ENCODE results near the gene LACTB. TPM values are rescaled to one million over a fixed set of nuclear protein-coding genes. Genes with fewer than 3 reads are reported as not detected.
A peak's percentile ranks its signal among the peaks of the same experiment; 100 is the strongest.

Gene LACTB
- total RNA-seq, 4 donors from 2014 or later = 10.9 to 37.1 (median 12.6) TPM

DNA sequence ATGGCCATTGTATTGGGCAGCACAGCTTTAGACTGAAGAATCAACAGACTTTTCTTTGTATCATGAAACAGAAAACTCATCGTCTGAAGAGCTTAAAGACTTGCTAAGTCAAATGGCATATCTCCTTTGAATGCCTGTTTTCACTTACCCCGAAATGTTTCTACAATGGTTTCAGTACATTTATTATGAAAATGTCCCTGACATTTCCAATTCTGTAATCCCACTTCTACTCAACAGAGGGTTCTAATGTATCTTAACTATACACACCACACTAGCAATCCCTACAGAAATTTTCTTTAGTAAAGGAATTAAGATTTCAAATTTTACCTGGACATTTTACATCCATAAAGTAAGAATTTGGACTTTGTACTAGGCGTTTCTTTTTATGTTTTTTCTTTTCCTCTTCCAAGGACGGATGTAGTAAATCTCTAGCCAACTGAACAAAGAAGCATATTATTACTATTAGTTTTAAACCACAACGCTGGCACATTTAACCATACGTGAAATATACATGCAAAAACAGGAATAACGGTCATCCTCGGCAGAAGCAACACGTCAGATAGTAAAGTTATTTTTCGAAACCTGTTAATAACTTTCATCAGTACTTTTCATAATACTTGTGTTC is 34.5 kb downstream of the LACTB start:
- TF ChIP-seq, protein P1, sequence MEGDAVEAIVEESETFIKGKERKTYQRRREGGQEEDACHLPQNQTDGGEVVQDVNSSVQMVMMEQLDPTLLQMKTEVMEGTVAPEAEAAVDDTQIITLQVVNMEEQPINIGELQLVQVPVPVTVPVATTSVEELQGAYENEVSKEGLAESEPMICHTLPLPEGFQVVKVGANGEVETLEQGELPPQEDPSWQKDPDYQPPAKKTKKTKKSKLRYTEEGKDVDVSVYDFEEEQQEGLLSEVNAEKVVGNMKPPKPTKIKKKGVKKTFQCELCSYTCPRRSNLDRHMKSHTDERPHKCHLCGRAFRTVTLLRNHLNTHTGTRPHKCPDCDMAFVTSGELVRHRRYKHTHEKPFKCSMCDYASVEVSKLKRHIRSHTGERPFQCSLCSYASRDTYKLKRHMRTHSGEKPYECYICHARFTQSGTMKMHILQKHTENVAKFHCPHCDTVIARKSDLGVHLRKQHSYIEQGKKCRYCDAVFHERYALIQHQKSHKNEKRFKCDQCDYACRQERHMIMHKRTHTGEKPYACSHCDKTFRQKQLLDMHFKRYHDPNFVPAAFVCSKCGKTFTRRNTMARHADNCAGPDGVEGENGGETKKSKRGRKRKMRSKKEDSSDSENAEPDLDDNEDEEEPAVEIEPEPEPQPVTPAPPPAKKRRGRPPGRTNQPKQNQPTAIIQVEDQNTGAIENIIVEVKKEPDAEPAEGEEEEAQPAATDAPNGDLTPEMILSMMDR (IDR thresholded peaks at IDR 0.05) = no peak
- no peak for TF ChIP-seq POLR2A (IDR thresholded peaks at IDR 0.05)
- Histone ChIP-seq H3K4me1 (peaks cover 0 to 17% (median 6%) of the 10 kb centered on the region in 4 donors), H3K27ac (peak overlapping the region; percentile 91 to 97 (median 96)), H3K9me3 (no peaks in the 10 kb centered on the region), H3K36me3 (peaks cover 0 to 38% (median 0%) of the 10 kb centered on the region in 3 donors), H3K4me3 (peak overlapping the region; percentile 65 to 80 (median 72)), H3K27me3 (no peaks in the 10 kb centered on the region)
- DNase-seq = no peak

DNA sequence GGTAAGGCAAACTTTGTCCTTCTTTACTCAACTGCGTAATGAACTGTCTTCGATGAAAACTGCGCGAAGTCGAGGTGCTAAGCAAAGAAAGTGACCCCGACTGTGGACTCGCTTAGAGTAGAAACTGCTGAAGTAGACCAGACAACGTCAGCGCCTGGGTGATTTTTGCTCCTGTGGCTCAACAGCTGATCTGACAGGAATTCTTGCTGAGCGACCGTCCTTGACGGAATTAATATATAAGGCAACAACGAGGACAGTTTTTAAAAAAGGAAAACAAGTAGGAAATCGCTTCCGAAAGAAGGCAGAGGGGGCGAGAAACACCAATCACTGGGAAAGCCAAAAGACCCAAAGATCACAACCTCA is 35.1 kb downstream of the LACTB start:
- peak overlapping the region; percentile 65 to 80 (median 72) for H3K4me3 ChIP-seq
- peak overlapping the region; percentile 91 to 97 (median 96) for H3K27ac ChIP-seq
- H3K36me3 ChIP-seq = peaks cover 0 to 33% (median 0%) of the 10 kb centered on the region in 3 donors
- H3K9me3 ChIP-seq = no peaks in the 10 kb centered on the region
- no peaks in the 10 kb centered on the region for H3K27me3 ChIP-seq
- TF ChIP-seq POLR2A (IDR thresholded peaks at IDR 0.05) = no peak
- TF ChIP-seq, protein P1 (IDR thresholded peaks at IDR 0.05) = no peak
- H3K4me1 ChIP-seq = peaks cover 0 to 17% (median 6%) of the 10 kb centered on the region in 4 donors
- peak; percentile 39 to 79 (median 57) for DNase-seq

DNA sequence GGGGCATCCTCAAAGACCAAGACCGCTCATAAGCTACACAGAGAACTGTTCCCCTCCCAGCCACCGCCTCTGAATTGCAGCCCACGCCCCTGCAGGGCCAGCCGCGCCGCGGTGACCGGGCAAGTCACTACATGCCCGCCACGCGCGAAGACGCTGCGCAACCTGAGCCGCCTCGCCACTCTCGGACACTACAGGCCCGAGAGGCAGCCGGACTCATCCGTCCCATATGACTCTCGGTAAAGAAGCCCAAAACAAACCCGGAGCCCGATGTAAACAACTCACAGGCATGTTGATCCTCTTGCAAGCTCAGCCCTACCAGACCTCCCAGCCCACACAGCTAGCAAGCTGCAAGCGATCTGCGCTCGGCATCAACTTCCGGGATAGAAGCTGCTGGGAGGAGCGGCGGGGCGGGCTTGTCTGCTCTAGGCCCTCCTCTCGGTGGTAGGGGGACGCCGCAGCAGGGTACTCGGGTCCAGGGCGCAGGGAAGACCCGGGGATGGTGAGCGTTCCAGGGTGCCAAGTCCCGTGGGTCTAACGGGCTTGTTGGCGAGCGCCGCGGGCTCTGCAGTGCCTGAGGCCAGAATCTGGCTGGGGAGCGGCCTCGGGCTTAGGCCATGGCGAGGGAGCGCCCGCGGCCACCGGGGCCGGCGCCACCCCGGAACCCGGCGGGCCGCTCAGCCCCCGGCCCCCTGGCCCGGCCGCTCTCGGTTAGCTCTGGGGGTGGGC is 35.6 kb downstream of the LACTB start, which contains the start of gene RPS27L:
Gene RPS27L, minus strand, starts transcription at position 360 of the 726 bp plus-strand sequence. Its CDS starts 72 bp downstream, at position 288.
- Histone ChIP-seq H3K9me3 (no peaks in the 10 kb centered on the region), H3K4me3 (peak within 1 kb of the TSS; percentile 65 to 80 (median 72)), H3K27ac (peak within 1 kb of the TSS; percentile 91 to 97 (median 96)), H3K36me3 (peaks cover 0 to 27% (median 0%) of the 10 kb centered on the region in 3 donors), H3K4me1 (peaks cover 0 to 17% (median 6%) of the 10 kb centered on the region in 4 donors), H3K27me3 (no peaks in the 10 kb centered on the region)
- DNase-seq = peak; percentile 94 to 97 (median 96)
- TF ChIP-seq POLR2A (IDR thresholded peaks at IDR 0.05) = peak; percentile 86 to 90
- TF ChIP-seq, protein P1 (IDR thresholded peaks at IDR 0.05) = no peak

DNA sequence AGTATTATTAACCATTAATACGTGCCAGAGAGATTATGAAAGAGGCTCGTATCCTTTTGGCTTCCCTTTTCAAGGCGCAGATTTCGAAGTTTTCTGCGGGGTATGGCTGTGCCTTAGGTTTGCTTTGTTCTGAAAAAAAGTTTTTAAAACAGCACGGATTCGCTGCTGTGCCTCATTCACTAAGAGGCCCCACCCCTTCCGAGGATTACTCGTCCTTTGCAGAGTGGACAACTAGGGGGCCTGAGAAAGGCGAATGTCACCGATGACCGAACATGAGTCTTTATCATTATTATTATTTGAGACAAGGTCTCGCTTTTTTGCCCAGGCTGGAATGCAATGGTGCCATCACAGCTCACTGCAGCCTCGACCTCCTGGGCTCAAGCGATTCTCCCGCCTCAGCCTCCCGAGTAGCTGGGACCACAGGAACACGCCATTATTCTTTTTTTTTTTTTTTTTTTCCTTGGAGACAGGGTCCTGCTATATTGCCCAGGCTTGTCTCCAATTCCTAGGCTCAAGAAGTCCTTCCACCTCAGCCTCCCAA is 36.3 kb downstream of the LACTB start:
- TF ChIP-seq, protein P1 (IDR thresholded peaks at IDR 0.05) = peak in 2 of 6 experiments; percentile 19 to 25
- no peak for TF ChIP-seq POLR2A (IDR thresholded peaks at IDR 0.05)
- peaks cover 0 to 17% (median 6%) of the 10 kb centered on the region in 4 donors for H3K4me1 ChIP-seq
- H3K36me3 ChIP-seq = peaks cover 0 to 20% (median 0%) of the 10 kb centered on the region in 3 donors
- no peaks in the 10 kb centered on the region for H3K27me3 ChIP-seq
- H3K9me3 ChIP-seq = no peaks in the 10 kb centered on the region
- peak overlapping the region; percentile 65 to 80 (median 72) for H3K4me3 ChIP-seq
- H3K27ac ChIP-seq = peak overlapping the region; percentile 91 to 97 (median 96)
- DNase-seq = peak in 2 of 3 donors; percentile 60 to 68

DNA sequence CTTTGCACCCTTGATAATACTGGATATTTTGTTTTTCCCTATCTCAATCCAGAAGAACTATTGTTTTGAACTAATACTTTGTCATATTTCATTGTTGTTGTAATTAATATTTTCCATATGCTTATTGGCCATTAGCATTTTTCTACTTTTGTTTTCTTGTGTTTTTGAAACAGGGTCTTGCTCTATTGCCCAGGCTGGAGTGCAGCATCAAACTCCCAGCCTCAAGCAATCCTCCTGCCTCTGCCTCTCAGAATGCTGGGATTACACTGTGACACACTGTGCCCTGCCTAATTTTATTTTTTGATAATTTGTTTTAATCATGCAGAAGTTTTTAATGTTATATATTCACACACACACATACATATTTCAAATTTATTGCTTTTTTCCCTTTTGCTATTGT is 39.0 kb downstream of the LACTB start:
- H3K4me1 ChIP-seq = peaks cover 0 to 4% (median 1%) of the 10 kb centered on the region in 4 donors
- H3K36me3 ChIP-seq = no peaks in the 10 kb centered on the region
- TF ChIP-seq POLR2A (IDR thresholded peaks at IDR 0.05) = no peak
- TF ChIP-seq, protein P1 (IDR thresholded peaks at IDR 0.05) = no peak
- H3K4me3 ChIP-seq = no peak overlapping the region
- no peak for DNase-seq
- H3K27ac ChIP-seq = no peak overlapping the region
- H3K9me3 ChIP-seq = no peaks in the 10 kb centered on the region
- H3K27me3 ChIP-seq = no peaks in the 10 kb centered on the region

Measured in Peyer's patch (tissue), 4 donors.